Fibroblast of the conjunctiva (primary cell): ENCODE results near the gene PAK6.

Experiments used
- DNase-seq: peaks from one replicate; pipeline ENCODE4 v3.0.0-alpha.2; 2010; ENCODE audit warnings: low read depth

Gene PAK6

DNA sequence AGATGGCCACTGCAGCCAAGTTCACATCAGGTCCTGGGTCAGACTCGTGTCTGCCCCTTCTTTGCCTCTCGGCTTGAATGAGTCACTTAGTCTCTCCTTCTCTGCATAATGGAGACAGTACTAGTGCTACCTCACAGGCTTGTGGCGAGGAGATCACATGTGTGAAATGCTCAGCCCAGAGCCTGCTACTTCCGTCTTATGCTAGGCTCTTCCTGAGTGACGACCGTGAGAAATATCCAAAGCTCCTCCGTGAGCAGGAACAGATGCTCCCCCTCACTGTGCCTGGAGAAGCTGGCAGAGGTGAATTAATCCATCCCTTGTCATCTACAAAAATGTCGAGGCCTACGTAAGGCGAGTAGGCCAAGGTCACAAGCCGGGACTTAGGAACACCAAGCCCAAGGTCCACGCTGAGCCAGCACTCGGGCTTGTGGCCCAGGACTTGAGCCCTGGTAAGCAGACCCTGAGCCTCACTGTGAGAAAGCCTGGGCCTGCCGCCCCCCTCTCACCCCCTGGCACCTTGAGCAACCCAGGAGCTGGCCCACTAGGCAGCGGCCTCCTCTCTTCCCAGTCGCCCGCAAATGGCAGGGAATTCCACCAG lies 17.9 kb downstream of the PAK6 start:
- DNase-seq = no peak

- DNase-seq = no peak
Measured at GRCh38 chr15:40257656-40258450, 19.0 kb downstream of the PAK6 start.

- no peak for DNase-seq
Measured at GRCh38 chr15:40258544-40258943, 19.7 kb downstream of the PAK6 start.

- no peak for DNase-seq
Measured at GRCh38 chr15:40259021-40259420, 20.2 kb downstream of the PAK6 start.

DNA sequence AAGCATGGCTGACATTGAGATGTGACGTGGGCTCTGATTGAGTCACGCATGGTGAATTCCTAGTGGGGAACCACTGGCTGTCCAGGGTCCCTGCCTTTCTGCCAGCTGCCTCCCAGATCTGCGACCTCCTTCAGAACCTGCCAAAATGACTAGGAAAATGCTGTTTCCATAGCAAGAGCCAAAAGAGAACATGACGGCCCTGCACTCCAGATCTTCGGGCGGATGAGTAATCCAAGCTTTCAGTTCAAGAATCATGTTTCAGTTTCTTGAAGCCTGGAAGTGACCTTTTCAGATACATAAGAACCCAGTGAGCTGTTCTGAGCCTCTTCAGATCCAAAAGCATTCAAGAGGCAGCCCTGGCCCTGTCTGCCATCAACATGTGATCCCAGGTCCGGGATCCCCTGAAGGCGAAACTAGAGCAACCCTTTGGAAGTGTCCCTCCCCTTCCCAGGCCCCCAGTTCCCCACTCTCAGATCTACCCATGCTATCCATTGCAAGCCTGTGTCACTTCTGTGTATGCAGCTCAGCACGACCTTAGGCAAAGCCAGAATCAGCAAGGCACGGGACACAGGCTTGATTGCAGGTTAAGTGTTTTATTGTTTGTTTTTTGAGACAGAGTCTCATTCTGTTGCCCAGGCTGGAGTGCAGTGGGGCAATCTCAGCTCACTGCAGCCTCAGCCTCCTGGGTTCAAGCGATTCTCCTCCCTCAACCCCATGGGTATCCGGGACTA lies 24.3 kb downstream of the PAK6 start:
- peak; percentile 55 for DNase-seq

DNA sequence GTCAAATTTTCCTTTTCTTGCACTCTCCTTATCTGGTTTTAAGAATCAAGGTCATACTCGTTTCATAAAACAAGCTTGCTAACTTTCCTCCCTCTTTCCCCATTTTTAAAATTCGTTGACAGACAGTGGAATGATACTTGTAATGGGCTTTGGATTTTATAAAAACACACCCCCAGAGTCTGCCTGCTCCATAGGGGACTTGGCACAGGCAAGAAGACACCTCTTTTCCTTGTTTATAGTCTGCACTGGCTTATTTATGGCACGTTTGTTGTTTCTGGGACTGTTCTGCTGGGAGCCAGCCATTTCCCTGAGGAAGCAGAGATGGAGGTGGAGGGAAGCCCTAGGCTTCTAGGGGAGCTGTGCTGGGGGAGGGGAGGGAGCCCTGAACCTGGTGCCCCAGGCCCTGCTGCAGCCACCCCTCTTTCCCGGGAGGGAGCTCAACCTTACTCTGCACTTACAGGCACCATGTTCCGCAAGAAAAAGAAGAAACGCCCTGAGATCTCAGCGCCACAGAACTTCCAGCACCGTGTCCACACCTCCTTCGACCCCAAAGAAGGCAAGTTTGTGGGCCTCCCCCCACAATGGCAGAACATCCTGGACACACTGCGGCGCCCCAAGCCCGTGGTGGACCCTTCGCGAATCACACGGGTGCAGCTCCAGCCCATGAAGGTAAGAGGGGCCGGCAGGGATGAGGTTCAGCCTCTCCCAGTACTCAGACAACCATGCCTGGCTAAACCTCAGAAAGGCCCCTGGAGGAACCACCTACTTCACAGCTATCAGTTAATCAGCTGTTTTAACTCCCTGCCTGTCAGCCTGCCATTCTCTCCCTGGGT lies 25.7 kb downstream of the PAK6 start:
- DNase-seq = no peak

- no peak for DNase-seq
Measured at GRCh38 chr15:40265355-40265754, 26.5 kb downstream of the PAK6 start.

- no peak for DNase-seq
Measured at GRCh38 chr15:40265875-40266274, 27.0 kb downstream of the PAK6 start.

- DNase-seq = peak; percentile 67
Measured at GRCh38 chr15:40266828-40267304, 28.0 kb downstream of the PAK6 start.

- no peak for DNase-seq
Measured at GRCh38 chr15:40267670-40268069, 28.8 kb downstream of the PAK6 start.

DNA sequence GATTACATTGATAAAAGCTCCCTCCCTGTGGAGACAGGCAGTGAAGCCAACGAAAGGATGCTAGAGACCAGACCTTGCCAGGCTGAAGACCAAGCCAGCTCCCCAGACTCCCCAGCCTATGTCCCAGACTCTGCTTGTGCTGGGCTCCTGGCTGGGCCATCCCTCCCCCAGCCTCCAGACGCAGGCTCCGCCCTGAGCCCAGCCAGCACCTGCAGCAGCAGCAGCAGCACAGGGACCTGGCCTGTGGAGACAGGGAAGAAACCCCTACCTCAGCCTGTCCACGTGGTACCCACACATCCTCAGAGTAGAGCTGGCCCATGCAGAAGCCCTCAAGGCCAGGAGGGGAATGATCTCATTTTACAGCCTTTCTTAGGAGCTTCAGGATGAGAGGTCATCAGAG lies 30.7 kb downstream of the PAK6 start:
- no peak for DNase-seq

DNA sequence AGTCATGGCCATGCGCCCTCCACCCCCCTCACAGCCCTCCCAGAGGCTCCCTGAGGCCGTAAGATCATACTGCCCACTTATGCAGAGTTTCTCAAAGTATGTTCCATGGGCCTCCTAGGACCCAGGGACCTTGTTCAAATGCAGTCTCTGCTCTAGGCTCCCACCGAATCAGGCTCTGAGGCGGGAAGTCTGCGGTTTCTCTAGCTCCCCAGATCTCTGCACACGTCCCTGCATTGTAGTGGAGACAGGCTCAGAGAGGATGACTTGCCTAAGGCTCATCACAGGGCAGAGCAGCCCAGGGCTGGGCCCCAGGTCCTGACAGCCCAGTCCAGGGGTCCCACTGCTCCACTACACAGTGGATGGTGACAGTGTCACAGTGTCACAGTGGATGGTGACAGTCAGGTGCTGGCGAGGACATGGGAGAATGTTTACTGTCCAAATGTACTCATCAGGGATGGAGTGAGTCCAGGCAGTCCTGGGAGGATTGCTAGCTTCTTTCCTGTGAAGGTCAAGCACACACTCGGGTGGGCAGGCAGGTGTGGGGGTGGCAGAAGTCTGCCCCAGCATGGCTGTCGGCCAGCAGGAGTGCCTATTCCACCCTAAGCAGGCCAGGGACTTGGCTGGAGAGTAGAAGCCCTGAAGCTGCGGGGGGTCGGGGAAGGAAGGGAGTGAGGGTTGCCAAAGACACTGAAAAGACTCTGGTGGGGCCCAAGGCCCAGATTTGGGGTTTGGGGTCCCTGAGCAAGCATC lies 31.6 kb downstream of the PAK6 start:
- DNase-seq = no peak

DNA sequence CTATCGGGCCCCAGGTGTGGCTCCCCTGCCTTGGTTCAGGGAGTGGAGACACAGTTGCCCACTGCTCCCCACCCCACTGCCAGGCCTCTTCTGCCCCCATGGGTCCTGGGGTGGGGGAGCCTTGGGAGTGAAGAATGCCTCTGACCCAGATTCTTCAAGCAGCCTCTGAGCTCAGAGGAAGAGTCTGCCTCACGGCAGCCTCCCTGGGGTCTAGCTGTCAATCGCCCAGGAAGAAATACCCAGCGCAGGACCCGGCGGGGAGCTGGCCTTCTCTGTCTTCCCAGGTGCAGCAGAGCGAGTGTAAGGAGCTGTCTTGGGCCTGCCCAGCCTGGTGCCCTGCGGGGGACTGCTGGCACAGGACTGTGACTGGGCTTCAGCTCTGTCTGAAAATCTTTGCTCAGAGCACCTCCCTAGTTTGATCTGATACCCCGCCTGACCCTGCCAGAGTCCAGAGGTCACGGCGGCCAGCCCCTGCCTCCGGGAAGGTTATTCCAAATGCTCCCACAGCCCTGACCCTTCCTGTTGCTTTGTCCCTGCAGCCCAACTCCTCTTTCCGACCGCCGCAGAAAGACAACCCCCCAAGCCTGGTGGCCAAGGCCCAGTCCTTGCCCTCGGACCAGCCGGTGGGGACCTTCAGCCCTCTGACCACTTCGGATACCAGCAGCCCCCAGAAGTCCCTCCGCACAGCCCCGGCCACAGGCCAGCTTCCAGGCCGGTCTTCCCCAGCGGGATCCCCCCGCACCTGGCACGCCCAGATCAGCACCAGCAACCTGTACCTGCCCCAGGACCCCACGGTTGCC lies 33.0 kb downstream of the PAK6 start:
- DNase-seq = no peak

GRCh38 chr15:40272485-40273056 lies 33.7 kb downstream of the PAK6 start:
- DNase-seq = no peak

GRCh38 chr15:40273428-40273827 lies 34.6 kb downstream of the PAK6 start:
- DNase-seq = no peak

- peak; percentile 60 for DNase-seq
Measured at GRCh38 chr15:40274350-40275274, 35.7 kb downstream of the PAK6 start.

DNA sequence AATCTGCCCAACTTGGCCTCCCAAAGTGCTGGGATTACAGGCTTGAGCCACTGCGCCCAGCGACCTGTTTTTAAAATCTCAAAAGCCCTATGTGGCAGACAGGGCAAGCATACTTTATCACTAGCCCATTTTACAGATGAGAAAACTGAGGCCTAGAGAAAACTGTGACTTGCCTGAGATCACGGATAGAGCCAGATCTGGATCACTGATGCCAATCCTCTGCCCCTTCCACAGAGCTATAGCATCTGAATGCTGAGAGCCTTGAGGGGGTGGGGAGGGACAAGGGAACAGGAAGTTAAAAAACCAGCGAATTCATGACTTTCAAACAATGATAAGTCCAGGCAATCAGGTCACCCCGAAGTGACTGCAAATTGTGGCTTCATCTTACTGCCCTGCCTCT lies 36.7 kb downstream of the PAK6 start:
- DNase-seq = no peak

- DNase-seq = no peak
Measured at GRCh38 chr15:40275954-40276353, 37.1 kb downstream of the PAK6 start.

DNA sequence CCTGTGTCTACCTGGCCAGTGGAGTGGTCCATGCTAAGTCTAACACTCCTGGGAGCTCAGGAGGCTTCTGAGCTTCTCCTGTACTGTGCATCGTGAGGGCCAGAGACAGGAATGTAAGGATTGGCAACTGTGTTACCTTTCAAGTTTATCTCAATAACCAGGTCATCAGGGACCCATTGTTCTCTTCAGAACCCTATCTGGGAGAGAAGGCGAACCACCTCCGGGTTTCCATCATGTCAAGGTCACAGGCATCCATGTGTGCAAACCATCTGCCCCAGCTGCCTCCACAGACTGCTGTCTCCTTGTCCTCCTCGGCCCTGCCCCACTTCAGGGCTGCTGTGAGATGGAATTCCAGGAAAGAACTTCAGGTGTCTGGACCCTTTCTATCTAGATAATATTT lies 38.1 kb downstream of the PAK6 start:
- DNase-seq = no peak
